ENCODE measurements around the gene GLT1D1.

GRCh38 chr12:128992116-128992515 is 138.8 kb downstream of the GLT1D1 start:
- no peak for TF ChIP-seq CTCF (IDR thresholded peaks at IDR 0.05)
- no peak for TF ChIP-seq POLR2A (IDR thresholded peaks at IDR 0.05)

All from adrenal gland (tissue), 5 donors.